Regular cardiac myocyte (primary cell): Measurements from ENCODE around the gene TAF11L10. TPM values are rescaled to one million over a fixed set of nuclear protein-coding genes. Genes with fewer than 3 reads are reported as not detected.

Experiments used
- total RNA-seq: library from RNA; depleted of rRNA; stranded (reverse); fragments of >200 nt; gene quantifications from 2 replicates; pipeline ENCODE4 v1.2.3, GENCODE V29; 2014

TAF11L10 gene
- not detected in 2 replicates for total RNA-seq

DNA sequence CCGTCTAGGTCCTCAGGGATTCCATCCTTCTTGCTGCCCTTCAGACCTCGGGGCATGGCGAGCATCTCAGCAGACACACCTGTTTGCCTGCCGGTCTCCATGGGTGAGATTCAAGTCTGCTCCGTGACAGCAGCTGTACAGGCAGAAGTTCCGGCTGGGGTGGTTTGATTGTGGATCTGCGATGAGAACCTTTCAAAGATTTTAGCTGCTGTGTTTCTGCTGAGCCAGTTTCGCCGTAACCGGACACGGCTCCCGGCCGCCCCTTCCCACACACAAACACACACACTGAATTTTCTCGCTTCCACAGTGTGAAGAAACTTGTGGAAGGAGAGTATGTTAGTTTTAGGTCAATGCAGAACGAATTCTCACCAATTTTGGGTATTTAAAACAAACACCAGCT lies at the start of gene TAF11L10:
TAF11L10 (minus strand) TSS at position 101 of the 400 bp plus-strand sequence.

GRCh38 chr5:17634160-17634559 lies 36.5 kb upstream of the TAF11L10 start, which contains the start of gene TAF11L14:
Gene TAF11L14 (plus strand): TSS chr5:17634460.

DNA sequence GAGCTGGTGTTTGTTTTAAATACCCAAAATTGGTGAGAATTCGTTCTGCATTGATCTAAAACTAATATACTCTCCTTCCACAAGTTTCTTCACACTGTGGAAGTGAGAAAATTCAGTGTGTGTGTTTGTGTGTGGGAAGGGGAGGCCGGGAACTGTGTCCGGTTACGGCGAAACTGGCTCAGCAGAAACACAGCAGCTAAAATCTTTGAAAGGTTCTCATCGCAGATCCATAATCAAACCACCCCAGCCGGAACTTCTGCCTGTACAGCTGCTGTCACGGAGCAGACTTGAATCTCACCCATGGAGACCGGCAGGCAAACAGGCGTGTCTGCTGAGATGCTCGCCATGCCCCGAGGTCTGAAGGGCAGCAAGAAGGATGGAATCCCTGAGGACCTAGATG lies 34.2 kb upstream of the TAF11L10 start, which contains the start of gene TAF11L13:
TAF11L13 (plus strand) TSS at position 301 of the 400 bp plus-strand sequence.

GRCh38 chr5:17610092-17610491 lies 12.5 kb upstream of the TAF11L10 start, which contains the start of gene TAF11L12:
Gene TAF11L12 (plus strand): TSS chr5:17610392.

GRCh38 chr5:17603880-17604279 lies 6.3 kb upstream of the TAF11L10 start, which contains the start of gene TAF11L11:
Gene TAF11L11 (plus strand): TSS chr5:17604183.

GRCh38 chr5:17594255-17594654 lies 3.4 kb downstream of the TAF11L10 start, which contains the start of gene TAF11L9:
Gene TAF11L9 (minus strand): TSS chr5:17594394.

DNA sequence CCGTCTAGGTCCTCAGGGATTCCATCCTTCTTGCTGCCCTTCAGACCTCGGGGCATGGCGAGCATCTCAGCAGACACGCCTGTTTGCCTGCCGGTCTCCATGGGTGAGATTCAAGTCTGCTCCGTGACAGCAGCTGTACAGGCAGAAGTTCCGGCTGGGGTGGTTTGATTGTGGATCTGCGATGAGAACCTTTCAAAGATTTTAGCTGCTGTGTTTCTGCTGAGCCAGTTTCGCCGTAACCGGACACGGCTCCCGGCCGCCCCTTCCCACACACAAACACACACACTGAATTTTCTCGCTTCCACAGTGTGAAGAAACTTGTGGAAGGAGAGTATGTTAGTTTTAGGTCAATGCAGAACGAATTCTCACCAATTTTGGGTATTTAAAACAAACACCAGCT lies 6.8 kb downstream of the TAF11L10 start, which contains the start of gene TAF11L8:
TAF11L8 (minus strand) TSS at position 101 of the 400 bp plus-strand sequence.

GRCh38 chr5:17585658-17586057 lies 12.0 kb downstream of the TAF11L10 start, which contains the start of gene TAF11L7:
Gene TAF11L7 (minus strand): TSS chr5:17585758.

Other genes with a start within 250 kb of the TAF11L10 start
- not detected in 2 replicates for gene TAF11L2, start 99.6 kb downstream of the TAF11L10 start, total RNA-seq
- gene TAF11L3, start 79.5 kb downstream of the TAF11L10 start, total RNA-seq, result not detected in 2 replicates
- gene TAF11L4, start 76.0 kb downstream of the TAF11L10 start, total RNA-seq, result not detected in 2 replicates
- not detected in 2 replicates for gene TAF11L5, start 72.6 kb downstream of the TAF11L10 start, total RNA-seq
- gene TAF11L6, start 69.2 kb downstream of the TAF11L10 start, total RNA-seq, result not detected in 2 replicates
- gene TAF11L7, start 12.1 kb downstream of the TAF11L10 start, total RNA-seq, result not detected in 2 replicates
- gene TAF11L8, start 6.9 kb downstream of the TAF11L10 start, total RNA-seq, result not detected in 2 replicates
- gene TAF11L9, start 3.4 kb downstream of the TAF11L10 start, total RNA-seq, result not detected in 2 replicates
- not detected in 2 replicates for gene TAF11L11, start 6.4 kb upstream of the TAF11L10 start, total RNA-seq
- not detected in 2 replicates for gene TAF11L12, start 12.6 kb upstream of the TAF11L10 start, total RNA-seq
- 0.28 TPM in 1 of 2 replicates, not detected in the other for gene TAF11L13, start 34.3 kb upstream of the TAF11L10 start, total RNA-seq
- not detected in 2 replicates for gene TAF11L14, start 36.6 kb upstream of the TAF11L10 start, total RNA-seq